DMS 273 (cell line): ENCODE measurements around the gene SHTN1.

Experiments used
- DNase-seq: peaks from one replicate; lab custom pipeline; 2025; ENCODE audit not compliant: unreplicated experiment; lab: John Stamatoyannopoulos, UW

The SHTN1 gene, protein sequence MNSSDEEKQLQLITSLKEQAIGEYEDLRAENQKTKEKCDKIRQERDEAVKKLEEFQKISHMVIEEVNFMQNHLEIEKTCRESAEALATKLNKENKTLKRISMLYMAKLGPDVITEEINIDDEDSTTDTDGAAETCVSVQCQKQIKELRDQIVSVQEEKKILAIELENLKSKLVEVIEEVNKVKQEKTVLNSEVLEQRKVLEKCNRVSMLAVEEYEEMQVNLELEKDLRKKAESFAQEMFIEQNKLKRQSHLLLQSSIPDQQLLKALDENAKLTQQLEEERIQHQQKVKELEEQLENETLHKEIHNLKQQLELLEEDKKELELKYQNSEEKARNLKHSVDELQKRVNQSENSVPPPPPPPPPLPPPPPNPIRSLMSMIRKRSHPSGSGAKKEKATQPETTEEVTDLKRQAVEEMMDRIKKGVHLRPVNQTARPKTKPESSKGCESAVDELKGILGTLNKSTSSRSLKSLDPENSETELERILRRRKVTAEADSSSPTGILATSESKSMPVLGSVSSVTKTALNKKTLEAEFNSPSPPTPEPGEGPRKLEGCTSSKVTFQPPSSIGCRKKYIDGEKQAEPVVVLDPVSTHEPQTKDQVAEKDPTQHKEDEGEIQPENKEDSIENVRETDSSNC

GRCh38 chr10:117005026-117005526 lies at the start of gene SHTN1:
Gene SHTN1, minus strand, starts transcription at chr10:117005187. Its CDS starts 108 bp downstream, at chr10:117005079.
- peak; percentile 88 for DNase-seq

GRCh38 chr10:117053482-117053881 lies 48.5 kb upstream of the SHTN1 start:
- DNase-seq = no peak

GRCh38 chr10:117047947-117048346 lies 43.0 kb upstream of the SHTN1 start:
- DNase-seq = no peak

DNA sequence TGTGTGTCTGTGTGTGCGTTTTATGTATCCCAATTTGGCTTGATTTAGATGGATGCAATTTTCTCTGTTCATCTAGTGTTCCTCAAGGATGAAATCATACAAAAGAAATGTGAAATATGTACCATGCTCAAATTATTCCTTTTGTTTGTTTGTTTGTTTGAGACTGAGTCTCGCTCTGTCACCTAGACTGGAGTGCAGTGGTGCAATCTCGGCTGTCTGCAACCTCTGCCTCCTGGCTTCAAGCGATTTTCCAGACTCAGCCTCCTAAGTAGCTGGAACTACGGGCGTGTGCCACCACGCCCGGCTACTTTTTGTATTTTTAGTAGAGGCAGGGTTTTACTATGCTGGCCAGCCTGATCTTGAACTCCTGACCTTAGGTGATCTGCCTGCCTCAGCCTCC lies 11.3 kb upstream of the SHTN1 start:
- no peak for DNase-seq

- no peak for DNase-seq
Observed at GRCh38 chr10:117014835-117015234, 9.8 kb upstream of the SHTN1 start.

- no peak for DNase-seq
Observed at GRCh38 chr10:117007080-117007479, 2.1 kb upstream of the SHTN1 start.

DNA sequence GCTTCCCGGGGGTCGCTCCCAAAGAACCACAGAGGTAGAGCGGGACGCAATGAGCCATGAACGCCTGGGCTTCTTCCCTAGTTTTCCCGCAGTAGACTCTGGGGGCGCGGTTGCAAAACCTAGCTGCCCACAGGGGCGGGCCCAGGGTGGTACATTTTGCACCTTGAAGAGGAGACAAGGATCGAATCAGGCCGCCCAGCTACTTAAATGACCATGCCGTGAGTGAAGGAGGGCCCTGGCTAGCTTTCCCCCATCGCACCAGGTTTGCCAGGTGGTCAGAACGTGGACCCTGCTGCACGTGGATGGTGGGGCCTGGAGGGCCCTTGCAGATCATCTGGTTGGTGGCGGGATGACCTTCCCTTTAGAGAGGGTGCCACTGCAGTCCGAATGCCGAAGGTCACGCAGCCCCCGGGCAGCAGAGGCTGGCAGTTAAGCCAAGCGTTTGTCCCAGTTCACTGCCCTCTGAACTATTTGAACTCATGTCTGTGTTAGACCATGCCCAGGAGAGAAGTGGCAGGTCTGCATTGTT lies 604 bp upstream of the SHTN1 start:
- DNase-seq = peak; percentile 68

DNA sequence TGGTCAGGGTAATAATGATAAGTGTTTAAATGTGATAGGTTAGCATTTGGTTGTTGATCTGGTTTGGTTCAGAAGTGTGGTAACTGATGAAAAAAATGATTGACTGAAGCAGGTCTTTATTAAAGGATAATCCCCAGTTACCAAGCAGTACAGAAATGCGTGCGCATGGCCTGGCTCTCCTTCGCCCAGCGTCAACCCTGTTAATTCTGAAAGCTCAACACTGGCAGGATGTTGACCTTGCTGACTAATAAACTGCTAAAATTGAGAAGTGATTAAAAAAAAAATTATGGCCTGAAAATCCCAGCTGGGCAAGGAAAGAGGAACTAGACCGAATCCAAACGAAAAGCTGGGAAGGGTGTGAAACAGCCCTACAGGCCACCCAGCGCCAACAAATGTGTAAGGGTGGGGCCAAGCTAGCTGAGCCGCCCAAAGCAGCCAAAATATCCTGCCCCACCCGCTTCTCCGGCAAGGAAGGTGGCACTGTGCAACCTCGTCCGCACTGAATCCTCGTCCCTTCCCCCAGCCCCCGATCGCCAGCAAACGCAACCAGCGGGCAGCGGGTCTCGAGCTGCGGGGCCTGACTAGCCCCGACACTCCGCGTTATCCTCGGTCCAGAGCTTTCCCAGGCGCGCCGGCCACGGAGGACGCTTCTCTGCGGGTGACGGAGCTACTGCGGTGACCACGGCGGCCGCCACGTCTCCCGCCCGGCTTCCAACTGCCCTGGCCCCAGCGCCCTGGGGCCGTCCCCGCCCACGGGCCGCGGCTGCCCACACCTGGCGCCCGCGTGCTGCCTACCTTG lies 561 bp downstream of the SHTN1 start:
- DNase-seq = peak; percentile 76

- no peak for DNase-seq
Observed at GRCh38 chr10:117003336-117003735, 1.7 kb downstream of the SHTN1 start.

DNA sequence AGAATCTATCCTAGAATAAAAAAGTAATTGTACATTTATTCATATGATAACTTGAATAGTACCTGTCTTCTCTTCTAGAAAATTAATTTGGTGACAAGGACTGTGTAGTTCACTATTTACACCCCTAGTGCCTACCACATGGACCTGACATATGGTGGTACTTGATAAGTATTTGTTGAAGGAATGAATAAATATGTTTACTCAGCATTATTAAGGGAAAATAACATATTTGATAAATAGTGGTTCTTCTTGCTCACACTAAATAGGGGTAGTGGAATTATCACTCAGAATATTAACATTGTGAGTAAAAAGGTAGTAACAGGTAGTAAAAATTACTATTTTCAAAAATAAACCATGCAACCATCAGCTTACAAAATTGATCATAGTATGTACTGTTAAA lies 2.8 kb downstream of the SHTN1 start:
- peak; percentile 21 for DNase-seq

DNA sequence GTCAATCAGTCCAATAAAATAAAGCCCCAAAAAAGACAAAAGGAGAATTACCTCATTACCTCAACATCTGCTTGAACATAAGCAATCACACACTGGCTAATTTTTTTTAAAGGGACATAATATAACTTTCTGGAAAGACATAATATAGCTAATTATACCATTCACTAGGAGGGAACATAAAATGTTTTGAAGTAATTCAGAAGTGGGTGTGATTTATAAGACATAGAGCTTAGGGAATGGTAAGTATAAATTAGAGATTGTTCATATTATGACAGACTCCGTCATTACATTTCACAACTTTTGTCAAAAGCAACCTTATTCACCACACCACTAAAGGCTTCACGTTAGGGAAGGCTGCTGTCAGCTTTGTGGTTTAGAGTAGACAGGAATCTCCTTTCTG lies 3.8 kb downstream of the SHTN1 start:
- no peak for DNase-seq

DNA sequence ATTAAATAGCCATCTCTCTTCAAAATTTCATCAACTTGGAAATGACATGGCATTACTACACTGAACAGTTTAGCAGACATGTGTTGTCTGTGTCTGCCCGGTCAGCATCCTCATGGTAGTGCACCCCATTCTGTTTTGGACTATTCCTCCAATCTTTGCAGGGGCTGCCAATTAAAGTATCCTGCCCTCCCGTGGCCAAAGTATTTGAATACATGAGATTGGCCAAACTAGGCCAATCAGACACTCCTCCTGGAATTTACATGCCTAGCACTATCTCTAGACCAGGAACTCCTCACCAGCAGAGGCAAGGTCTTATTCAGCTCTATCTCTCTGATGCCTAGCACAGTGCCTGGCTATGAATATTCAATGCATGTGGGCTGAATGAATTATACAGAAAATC lies 4.4 kb downstream of the SHTN1 start:
- DNase-seq = peak; percentile 9

GRCh38 chr10:116998172-116998571 lies 6.8 kb downstream of the SHTN1 start:
- DNase-seq = no peak

GRCh38 chr10:116997015-116997414 lies 8.0 kb downstream of the SHTN1 start:
- DNase-seq = no peak

DNA sequence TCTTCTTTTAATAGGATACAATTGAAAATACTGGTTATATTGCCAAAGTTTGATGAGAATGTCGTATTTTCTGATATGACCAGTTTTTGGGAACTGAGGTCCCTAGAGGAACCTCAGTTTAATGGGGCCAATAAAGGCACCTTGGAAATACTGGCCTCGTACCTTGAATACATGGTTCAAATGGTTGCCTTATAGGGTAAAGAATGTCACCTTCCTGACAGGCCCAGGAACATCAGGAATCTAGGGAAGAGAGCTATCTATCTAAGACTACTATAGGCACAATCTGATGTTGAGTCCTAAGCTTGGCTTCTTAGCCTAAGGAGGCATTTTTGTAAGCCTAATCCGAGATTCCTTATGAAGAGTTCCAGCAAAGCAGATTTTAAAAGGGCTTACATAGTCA lies 9.3 kb downstream of the SHTN1 start:
- DNase-seq = no peak

DNA sequence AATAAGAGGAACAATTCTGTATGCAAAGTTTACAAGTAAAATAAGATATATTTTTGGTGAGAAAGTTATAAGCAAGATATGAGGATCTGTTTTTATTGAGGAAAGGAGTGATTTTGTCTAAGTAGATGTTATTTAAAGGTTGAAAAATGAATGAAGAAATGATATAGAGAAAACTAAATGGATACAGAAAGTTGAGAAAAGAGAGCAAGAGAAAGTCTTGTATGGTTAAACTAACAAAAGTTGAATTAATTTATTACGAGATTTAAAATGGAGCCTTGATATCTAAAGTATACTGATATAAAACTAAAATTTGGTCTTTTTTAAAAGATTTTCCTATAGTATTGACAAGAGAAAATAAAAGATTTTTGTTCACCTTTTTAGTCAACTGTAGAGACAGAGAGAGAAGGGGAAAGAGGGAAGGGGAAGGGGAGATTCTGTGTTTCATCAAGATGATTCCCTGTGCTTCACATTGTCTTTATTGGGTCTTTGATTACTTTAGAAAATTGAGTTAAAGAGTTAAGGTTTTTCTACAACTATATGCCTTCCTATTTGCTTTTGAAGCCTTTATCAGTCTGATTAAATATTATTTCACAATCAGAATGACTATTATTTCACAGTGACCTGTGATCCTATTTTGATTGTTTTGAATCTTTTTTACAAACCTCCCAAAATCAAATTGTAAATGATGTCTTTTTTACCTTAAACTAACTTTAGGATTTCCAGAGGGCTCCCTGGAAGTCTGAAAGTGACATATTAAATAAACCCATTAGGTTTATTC lies 10.7 kb downstream of the SHTN1 start:
- no peak for DNase-seq

DNA sequence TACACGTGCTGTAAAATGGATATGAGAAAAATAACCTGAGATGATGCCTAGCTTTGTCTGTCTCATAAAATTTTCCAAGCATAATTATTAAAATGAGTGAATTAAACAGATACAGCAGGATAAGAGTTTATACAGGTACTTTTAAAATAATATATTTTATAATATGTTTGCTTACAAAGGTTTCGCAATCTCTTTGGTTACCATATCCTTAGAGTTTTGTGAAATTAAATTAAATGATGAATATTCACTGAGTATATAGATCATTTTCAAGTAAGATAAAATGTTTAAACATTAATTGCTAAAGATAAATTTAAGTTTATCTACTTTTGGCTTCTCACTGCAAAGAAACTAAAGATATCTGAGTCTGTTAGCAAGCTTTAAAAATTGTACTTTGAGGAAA lies 11.4 kb downstream of the SHTN1 start:
- DNase-seq = no peak

GRCh38 chr10:116992183-116992582 lies 12.8 kb downstream of the SHTN1 start:
- DNase-seq = no peak

GRCh38 chr10:116990276-116990800 lies 14.6 kb downstream of the SHTN1 start:
- no peak for DNase-seq

DNA sequence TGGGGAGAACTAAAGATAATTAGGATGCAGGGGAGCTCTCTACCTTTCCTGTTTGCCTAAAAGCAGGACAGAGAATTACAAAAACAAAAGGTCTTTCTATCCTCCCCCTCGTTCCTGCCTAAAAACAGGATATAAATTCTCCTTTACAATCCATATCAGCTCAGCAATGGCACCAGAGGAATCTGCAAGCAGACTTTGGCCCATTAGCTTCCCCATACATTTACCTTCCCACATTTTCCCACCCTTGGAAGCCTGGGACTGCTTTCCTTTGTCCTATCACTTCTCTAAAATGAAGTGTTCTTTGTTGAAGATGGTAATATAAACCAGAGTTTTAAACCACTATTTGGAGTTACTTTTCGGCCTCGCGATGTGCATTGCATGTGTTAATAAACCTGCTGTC lies 15.5 kb downstream of the SHTN1 start:
- no peak for DNase-seq
